Activated CD8-positive, alpha-beta T cell treated with anti-CD3 and anti-CD28 coated beads for 36 hours (primary cell): ENCODE results near the gene MAPK6. TPM values are rescaled to one million over a fixed set of nuclear protein-coding genes. Genes with fewer than 3 reads are reported as not detected.

Experiments used
- ATAC-seq: fragments of 200-7000 bp; cut with Tn5 transposase; one replicate; pipeline ENCODE4 v1.10.0; 2021; ENCODE audit warnings: mild to moderate bottlenecking, moderate library complexity
- CTCF ChIA-PET: fragments of 350-600 bp; sonication (Branson Sonifier 250); formaldehyde crosslinking; loops from one replicate; lab custom pipeline; 2021; ENCODE audit warnings: antibody characterized with exemption; lab: Charles Lee
- POLR2A ChIA-PET: fragments of 350-600 bp; sonication (Branson Sonifier 250); formaldehyde crosslinking; loops from one replicate; lab custom pipeline; 2021; ENCODE audit warnings: antibody characterized with exemption; lab: Charles Lee
- DNase-seq: peaks from one replicate; pipeline ENCODE4 v3.0.0-alpha.2; 2020
- H3K27ac Mint-ChIP-seq: one replicate; pipeline ENCODE4 v1.8.0; 2021; ENCODE audit warnings: mild to moderate bottlenecking, mixed read lengths
- H3K27me3 Mint-ChIP-seq: one replicate; pipeline ENCODE4 v1.8.0; 2021; ENCODE audit warnings: mixed read lengths
- H3K36me3 Mint-ChIP-seq: one replicate; pipeline ENCODE4 v1.8.0; 2021; ENCODE audit warnings: low read depth, mixed read lengths
- H3K4me1 Mint-ChIP-seq: one replicate; pipeline ENCODE4 v1.8.0; 2021; ENCODE audit warnings: low read depth, mixed read lengths
- H3K4me3 Mint-ChIP-seq: one replicate; pipeline ENCODE4 v1.8.0; 2021; ENCODE audit warnings: mild to moderate bottlenecking, moderate library complexity, mixed read lengths
- H3K9me3 Mint-ChIP-seq: one replicate; pipeline ENCODE4 v1.8.0; 2021; ENCODE audit warnings: mixed read lengths
- intact Hi-C: fragments of 100-400 bp; cut with micrococcal nuclease; formaldehyde crosslinking; loops from one replicate; pipeline ENCODE4 v1.10.0; 2022
- total RNA-seq, 2 experiments: library from RNA; stranded (reverse); gene quantifications; one replicate each; pipeline ENCODE4 v1.2.3, GENCODE V29; 2021
- TF ChIP-seq, protein P1 (sequence below): fragments of 200-600 bp; IDR thresholded peaks from one replicate; pipeline ENCODE4 v1.8.0; 2022; ENCODE audit warnings: antibody characterized with exemption, mild to moderate bottlenecking

The MAPK6 gene
- total RNA-seq, 2 experiments from 2014 or later, result 40.5 to 42.2 TPM

DNA sequence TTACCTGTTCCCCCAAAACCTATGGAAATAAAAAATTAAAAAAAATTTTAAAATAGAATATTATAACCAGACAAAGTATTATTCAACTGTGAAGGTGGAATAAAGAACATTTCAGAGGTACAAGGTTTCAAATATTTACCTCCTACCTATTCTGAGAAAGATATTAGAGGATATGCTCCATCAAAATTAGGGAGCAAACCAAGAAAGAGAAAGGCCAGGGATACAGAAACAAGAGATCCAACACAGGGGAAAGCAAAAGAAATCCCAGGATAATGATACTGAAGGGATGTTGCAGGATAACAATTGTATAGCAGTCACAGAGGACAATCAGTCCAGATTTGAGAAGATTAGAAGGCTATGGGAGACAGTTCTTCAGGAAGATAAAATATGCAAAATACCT, 71.2 kb downstream of the MAPK6 start:
- ChIA-PET CTCF (interaction anchor here (3.2 kb wide), 1 partner anchor 12 kb away, joined by 10 read pairs; no protein-coding TSS in a partner anchor), POLR2A (no interaction called here)
- Mint-ChIP-seq H3K4me3 (no peak overlapping the region), H3K27ac (no peak overlapping the region), H3K36me3 (peaks cover 4% of the 10 kb centered on the region), H3K27me3 (peaks cover 4% of the 10 kb centered on the region), H3K9me3 (peaks cover 8% of the 10 kb centered on the region), H3K4me1 (no peaks in the 10 kb centered on the region)
- DNase-seq (no peak), ATAC-seq (no peak)
- intact Hi-C loops, result no loop called here
- TF ChIP-seq, protein P1, sequence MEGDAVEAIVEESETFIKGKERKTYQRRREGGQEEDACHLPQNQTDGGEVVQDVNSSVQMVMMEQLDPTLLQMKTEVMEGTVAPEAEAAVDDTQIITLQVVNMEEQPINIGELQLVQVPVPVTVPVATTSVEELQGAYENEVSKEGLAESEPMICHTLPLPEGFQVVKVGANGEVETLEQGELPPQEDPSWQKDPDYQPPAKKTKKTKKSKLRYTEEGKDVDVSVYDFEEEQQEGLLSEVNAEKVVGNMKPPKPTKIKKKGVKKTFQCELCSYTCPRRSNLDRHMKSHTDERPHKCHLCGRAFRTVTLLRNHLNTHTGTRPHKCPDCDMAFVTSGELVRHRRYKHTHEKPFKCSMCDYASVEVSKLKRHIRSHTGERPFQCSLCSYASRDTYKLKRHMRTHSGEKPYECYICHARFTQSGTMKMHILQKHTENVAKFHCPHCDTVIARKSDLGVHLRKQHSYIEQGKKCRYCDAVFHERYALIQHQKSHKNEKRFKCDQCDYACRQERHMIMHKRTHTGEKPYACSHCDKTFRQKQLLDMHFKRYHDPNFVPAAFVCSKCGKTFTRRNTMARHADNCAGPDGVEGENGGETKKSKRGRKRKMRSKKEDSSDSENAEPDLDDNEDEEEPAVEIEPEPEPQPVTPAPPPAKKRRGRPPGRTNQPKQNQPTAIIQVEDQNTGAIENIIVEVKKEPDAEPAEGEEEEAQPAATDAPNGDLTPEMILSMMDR, result no peak

DNA sequence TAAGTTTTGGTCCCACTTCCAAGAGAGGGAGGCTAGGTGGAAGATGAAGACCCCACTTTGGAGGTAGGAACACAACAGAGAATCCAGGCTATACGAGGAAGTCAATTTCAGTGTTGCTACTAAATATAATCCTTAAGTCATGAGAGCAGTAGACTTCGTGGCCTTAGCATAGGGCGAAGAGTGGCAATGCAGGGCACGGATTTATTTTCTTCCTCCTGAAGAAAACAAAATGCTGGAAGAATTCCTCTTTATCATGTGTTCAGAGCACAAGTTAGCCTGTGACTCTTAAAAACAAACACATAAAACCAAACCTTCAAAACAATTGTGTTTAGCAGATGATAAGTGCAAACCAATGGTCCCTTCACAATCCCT, 74.1 kb downstream of the MAPK6 start:
- CTCF ChIA-PET, result no interaction called here
- H3K4me3 Mint-ChIP-seq, result no peak overlapping the region
- TF ChIP-seq, protein P1, result no peak
- peaks cover 4% of the 10 kb centered on the region for H3K27me3 Mint-ChIP-seq
- ATAC-seq, result no peak
- POLR2A ChIA-PET, result no interaction called here
- peaks cover 8% of the 10 kb centered on the region for H3K9me3 Mint-ChIP-seq
- peaks cover 4% of the 10 kb centered on the region for H3K36me3 Mint-ChIP-seq
- H3K4me1 Mint-ChIP-seq, result no peaks in the 10 kb centered on the region
- H3K27ac Mint-ChIP-seq, result no peak overlapping the region
- intact Hi-C loops, result no loop called here
- DNase-seq, result no peak

DNA sequence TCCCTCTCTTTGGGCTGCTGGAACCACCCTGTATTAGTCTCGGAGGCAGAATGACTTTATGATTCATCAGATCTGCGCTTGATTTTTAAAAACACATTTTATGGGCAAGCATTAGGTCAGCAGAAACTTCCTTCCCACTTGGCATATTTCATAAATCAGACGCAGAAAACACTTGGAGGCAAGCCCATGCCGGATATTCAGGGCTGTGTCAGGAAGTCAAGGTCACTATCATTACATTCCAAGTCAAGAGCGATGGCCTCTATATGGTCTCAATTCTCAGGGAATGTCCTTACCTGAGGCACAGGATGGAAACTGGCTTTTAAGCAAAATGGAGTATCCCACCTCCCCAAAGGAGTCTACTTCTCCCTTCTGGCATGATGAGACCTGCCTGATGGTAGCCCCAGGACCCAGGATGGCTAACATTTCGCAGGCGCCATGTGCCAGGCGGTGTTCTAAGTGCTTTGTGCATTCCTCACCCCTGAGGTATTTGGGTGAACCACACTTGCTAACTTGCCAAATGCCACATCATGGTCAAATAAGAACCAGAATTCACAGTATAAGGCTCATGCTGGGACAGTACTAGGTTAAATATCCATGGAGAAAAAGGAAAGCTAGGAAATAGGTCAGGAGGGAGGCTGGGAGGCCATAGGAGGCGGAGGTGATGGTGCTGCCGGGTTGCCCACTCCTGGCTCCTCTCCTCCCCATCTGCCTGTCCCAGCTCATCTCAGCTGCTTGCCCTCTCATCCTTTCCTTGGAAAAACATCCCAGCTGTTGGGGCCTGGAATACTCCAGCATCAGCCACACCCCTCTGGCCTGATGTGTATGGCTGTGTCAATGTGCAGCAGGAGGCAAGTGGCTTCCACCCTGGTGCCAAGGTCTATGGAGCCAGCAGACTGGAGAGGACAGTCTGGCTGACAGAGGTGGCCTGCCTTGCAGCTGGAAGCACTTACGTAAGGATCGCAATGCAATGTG, 74.8 kb downstream of the MAPK6 start:
- no peak for ATAC-seq

DNA sequence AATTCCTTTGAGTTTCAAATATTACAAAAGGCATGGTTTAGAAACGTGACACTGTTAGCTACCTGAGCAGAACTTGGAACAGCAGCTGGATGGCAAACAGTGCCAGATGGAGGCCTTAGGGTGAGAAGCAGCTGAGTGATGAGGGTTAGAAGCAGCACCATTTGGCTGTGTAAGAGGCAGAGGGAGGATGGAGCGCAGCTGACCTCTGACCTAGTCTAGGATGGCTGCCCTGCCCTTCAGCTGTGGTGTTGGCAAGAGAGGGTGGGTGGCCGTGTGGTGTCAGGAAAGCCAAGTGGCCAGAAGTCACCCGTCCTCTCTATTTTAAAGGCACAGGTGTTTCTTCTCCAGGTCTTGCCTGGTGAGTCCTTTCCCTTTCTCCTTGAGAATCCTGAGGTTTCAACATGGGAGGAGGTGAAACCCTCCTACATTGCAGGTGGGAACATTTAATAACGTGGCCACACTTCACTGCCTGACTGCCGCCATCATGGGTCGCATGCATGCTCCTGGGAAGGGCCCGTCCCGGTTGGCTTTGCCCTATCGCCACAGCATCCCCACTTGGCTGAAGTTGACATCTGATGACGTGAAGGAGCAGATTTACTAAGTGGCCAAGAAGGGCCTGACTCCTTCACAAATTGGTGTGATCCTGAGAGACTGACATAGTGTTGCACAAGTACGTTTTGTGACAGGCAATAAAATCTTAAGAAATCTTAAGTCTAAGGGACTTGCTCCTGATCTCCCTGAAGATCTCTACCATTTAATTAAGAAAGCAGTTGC, 76.0 kb downstream of the MAPK6 start:
- ChIA-PET POLR2A (no interaction called here), CTCF (no interaction called here)
- intact Hi-C loops, result no loop called here
- peaks cover 2% of the 10 kb centered on the region for H3K27me3 Mint-ChIP-seq
- ATAC-seq, result no peak
- peaks cover 4% of the 10 kb centered on the region for H3K9me3 Mint-ChIP-seq
- no peak for DNase-seq
- TF ChIP-seq, protein P1, result no peak
- peaks cover 2% of the 10 kb centered on the region for H3K36me3 Mint-ChIP-seq
- H3K4me3 Mint-ChIP-seq, result no peak overlapping the region
- H3K4me1 Mint-ChIP-seq, result no peaks in the 10 kb centered on the region
- H3K27ac Mint-ChIP-seq, result no peak overlapping the region

More for the DNA sequence above, 74.8 kb downstream of the MAPK6 start:
- TF ChIP-seq, protein P1, result no peak
- no peak for DNase-seq
- intact Hi-C loops, result no loop called here
- Mint-ChIP-seq H3K27ac (no peak overlapping the region), H3K36me3 (peaks cover 4% of the 10 kb centered on the region), H3K9me3 (peaks cover 8% of the 10 kb centered on the region), H3K27me3 (peaks cover 4% of the 10 kb centered on the region), H3K4me3 (no peak overlapping the region), H3K4me1 (no peaks in the 10 kb centered on the region)
- CTCF ChIA-PET, result no interaction called here
- POLR2A ChIA-PET, result no interaction called here
